NCI-H2227 treated with DMSO at 0.1 percent for 48 hours (cell line): ENCODE results near the gene ZNF735.
"Not testable (repeated sequence)": the region's sequence is repeated elsewhere in the genome, so short reads cannot be mapped to it uniquely, and the experiment has no call there.

Experiments
- DNase-seq: peaks from one replicate; lab custom pipeline; 2025; lab: John Stamatoyannopoulos, UW

ZNF735 gene

GRCh38 chr7:64206903-64207302 lies at the start of gene ZNF735:
Gene ZNF735 (plus strand): TSS chr7:64207203. CDS start chr7:64207203, 0 bp downstream.
- no peak for DNase-seq

GRCh38 chr7:64170974-64171373 lies 36.0 kb upstream of the ZNF735 start:
- DNase-seq: not testable (repeated sequence)

GRCh38 chr7:64174328-64174727 lies 32.7 kb upstream of the ZNF735 start:
- no peak for DNase-seq

GRCh38 chr7:64174941-64175340 lies 32.1 kb upstream of the ZNF735 start:
- no peak for DNase-seq

GRCh38 chr7:64180989-64181388 lies 26.0 kb upstream of the ZNF735 start:
- no peak for DNase-seq

- DNase-seq: no peak
These were observed 25.4 kb upstream of the ZNF735 start for GRCh38 chr7:64181586-64181985.

GRCh38 chr7:64182036-64182790 lies 24.8 kb upstream of the ZNF735 start:
- no peak for DNase-seq

- DNase-seq: no peak
These were observed 23.8 kb upstream of the ZNF735 start for GRCh38 chr7:64183126-64183742.

GRCh38 chr7:64183827-64184372 lies 23.1 kb upstream of the ZNF735 start:
- no peak for DNase-seq

GRCh38 chr7:64184376-64184775 lies 22.6 kb upstream of the ZNF735 start:
- no peak for DNase-seq

- no peak for DNase-seq
These were observed 19.6 kb upstream of the ZNF735 start for GRCh38 chr7:64187408-64187807.

- no peak for DNase-seq
These were observed 14.8 kb upstream of the ZNF735 start for GRCh38 chr7:64192148-64192704.

GRCh38 chr7:64192775-64193174 lies 14.2 kb upstream of the ZNF735 start:
- no peak for DNase-seq

GRCh38 chr7:64219710-64220298 lies 12.8 kb downstream of the ZNF735 start:
- not testable (repeated sequence) for DNase-seq

GRCh38 chr7:64223366-64223765 lies 16.4 kb downstream of the ZNF735 start:
- no peak for DNase-seq

GRCh38 chr7:64228174-64228573 lies 21.2 kb downstream of the ZNF735 start, which contains the start of gene ZNF679:
Gene ZNF679 (plus strand): TSS chr7:64228474. CDS start chr7:64249118, 20,644 bp downstream.
- not testable (repeated sequence) for DNase-seq

- no peak for DNase-seq
These were observed 59.4 kb downstream of the ZNF735 start for GRCh38 chr7:64266341-64266919.
